ENCODE measurements around the gene SH3PXD2A. TPM values are rescaled to one million over a fixed set of nuclear protein-coding genes. Genes with fewer than 3 reads are reported as not detected.

SH3PXD2A gene
- total RNA-seq, 1 donor from 2014 or later: 28.7 TPM

GRCh38 chr10:103806395-103807187 is 48.8 kb downstream of the SH3PXD2A start:
- ATAC-seq: peak; percentile 82
- intact Hi-C loops (cut with DNase I): no loop called here

GRCh38 chr10:103805781-103806180 is 49.6 kb downstream of the SH3PXD2A start:
- intact Hi-C loops (cut with DNase I): no loop called here
- no peak for ATAC-seq

More at GRCh38 chr10:103806395-103807187, 48.8 kb downstream of the SH3PXD2A start:
- DNase-seq (ENCODE audit: missing footprints): no peak

GRCh38 chr10:103804871-103805270 is 50.5 kb downstream of the SH3PXD2A start:
- ATAC-seq (no peak), DNase-seq (ENCODE audit: missing footprints) (no peak)
- intact Hi-C loops (cut with DNase I): no loop called here

More at GRCh38 chr10:103805781-103806180, 49.6 kb downstream of the SH3PXD2A start:
- DNase-seq (ENCODE audit: missing footprints): no peak

- DNase-seq (ENCODE audit: missing footprints): no peak
- intact Hi-C loops (cut with DNase I): no loop called here
- ATAC-seq: no peak
These were observed 51.4 kb downstream of the SH3PXD2A start for GRCh38 chr10:103803941-103804340.

DNA sequence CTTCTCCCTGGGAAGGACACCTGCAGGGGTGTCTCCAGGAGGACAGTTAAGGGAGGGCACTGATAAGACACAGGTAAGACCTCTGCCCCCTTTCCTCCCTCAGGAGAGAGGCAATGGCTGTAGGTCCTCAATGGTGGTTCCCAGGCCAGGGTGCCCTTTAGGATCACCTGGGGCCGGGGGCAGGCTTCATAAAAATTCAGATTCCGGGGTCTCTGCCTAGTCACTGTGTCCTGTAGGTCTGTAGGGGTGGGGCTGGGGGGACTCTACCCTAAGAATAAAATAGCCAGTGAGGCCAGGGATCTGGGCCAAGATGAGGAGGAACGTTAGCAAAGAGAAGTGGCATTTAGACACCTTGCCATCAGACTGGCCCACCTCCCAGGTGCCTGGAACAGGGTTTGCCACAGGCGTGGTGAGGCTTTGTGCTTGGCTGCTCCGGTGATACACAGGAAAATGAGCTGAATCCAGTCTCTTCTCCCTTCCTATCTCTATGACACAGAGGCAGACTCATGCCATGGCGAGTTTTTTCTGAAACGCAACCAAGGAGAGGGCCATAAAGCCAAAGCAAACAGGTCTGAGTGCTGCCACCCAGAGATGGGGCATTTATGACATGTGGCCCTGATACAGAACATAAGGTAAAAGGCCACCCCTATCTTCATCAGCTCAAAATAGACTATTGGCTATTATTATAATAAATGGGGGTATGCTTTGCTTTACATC is 52.6 kb downstream of the SH3PXD2A start:
- DNase-seq (ENCODE audit: missing footprints): no peak

DNA sequence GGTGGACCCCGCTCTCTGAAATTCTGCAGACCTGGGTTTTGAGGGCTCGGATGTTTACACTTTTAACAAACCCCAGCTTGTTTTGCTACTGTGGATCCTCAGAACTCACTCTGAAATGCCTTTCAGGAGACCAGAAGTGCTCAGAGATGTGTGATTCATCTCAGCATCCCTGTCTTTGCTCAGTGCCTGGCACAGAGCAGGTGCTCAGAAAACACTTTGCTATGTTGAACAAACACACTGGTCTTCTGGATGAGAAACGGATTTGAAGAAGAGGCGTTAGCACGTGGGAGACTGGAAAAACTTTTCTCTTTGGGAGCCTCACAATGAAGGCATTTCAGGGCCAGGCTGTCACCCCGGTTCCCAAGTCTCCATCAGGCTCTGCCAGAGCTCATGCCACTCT is 53.3 kb downstream of the SH3PXD2A start:
- intact Hi-C loops (cut with DNase I): no loop called here
- no peak for DNase-seq (ENCODE audit: missing footprints)
- ATAC-seq: no peak

More for the DNA sequence above, 52.6 kb downstream of the SH3PXD2A start:
- intact Hi-C loops (cut with DNase I): no loop called here
- ATAC-seq: no peak

- ATAC-seq (no peak), DNase-seq (ENCODE audit: missing footprints) (no peak)
- intact Hi-C loops (cut with DNase I): no loop called here
These were observed 54.4 kb downstream of the SH3PXD2A start for GRCh38 chr10:103800789-103801540.

DNA sequence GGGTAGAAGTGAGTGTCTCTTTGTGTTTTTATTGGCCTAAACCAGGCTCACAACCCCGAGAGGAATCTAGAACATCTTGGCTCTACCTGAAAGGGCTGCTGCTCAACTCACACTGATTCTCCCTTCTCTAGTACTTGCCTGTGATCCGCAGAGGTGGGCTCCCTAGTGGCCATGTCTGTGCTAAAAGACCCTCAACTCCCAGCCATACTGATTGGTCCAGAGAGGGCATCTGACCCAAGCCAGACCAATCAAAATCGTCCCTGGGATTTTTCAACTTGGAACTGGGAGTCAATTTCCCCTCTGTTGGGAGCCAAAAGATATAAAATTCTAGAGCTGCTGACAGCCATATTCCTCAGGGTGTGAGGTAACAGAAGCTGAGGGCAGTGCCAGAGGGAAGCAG is 55.3 kb downstream of the SH3PXD2A start:
- no peak for ATAC-seq
- intact Hi-C loops (cut with DNase I): no loop called here

DNA sequence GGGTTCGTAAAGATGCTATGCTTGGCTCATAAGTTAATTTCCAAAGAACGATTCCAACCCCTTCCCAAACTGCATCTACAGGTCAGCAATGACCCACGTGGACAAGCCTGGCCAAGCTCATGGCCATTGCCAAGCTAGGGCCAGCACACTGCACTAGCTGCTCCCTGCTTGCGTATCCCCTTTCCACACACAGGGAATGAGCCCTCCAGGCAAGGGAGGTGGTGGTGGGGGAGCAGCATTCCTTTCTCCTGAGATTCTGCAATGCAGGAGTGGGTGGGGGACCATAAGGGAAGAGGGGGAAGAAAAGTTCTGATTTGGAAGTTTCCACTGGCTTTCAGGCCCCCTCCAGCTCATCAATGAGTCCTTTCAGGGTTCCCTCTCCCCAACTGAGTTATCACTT is 56.0 kb downstream of the SH3PXD2A start:
- intact Hi-C loops (cut with DNase I): no loop called here
- ATAC-seq (no peak), DNase-seq (ENCODE audit: missing footprints) (no peak)

More for the DNA sequence above, 55.3 kb downstream of the SH3PXD2A start:
- DNase-seq (ENCODE audit: missing footprints): no peak

- DNase-seq (ENCODE audit: missing footprints): no peak
- intact Hi-C loops (cut with DNase I): no loop called here
These were observed 56.9 kb downstream of the SH3PXD2A start for GRCh38 chr10:103798511-103798910.

GRCh38 chr10:103797857-103798256 is 57.5 kb downstream of the SH3PXD2A start:
- no peak for ATAC-seq
- no peak for DNase-seq (ENCODE audit: missing footprints)

More at GRCh38 chr10:103798511-103798910, 56.9 kb downstream of the SH3PXD2A start:
- no peak for ATAC-seq

DNA sequence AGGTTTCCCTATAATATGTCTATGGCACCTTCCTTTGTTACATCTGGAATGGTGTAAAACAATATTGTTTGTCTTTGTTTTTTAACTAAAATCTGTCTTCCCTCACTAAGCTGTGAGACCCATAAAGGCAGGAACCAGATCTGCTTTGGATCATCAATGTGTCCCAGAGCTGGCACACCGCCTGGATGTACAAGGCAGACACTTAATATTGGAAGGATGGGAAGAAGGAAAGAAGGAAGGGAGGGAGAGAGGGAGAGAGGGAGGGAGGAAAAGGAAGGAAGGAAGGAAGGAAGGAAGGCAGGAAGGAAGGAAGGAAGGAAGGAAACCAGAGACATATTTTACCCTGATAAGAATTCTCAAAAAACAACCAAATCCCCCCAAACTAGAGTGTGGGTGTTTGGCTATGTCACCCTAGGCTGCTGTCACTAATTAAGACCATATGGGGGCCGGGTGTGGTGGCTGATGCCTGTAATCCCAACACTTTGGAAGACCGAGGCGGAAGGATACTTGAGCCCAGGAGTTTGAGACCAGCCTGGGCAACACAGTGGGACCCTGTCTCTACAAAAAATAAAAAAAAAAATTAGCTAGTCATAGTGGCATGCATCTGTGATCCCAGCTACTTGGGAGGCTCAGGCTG is 59.6 kb downstream of the SH3PXD2A start:
- DNase-seq (ENCODE audit: missing footprints) (no peak), ATAC-seq (no peak)
- intact Hi-C loops (cut with DNase I): no loop called here

More at GRCh38 chr10:103797857-103798256, 57.5 kb downstream of the SH3PXD2A start:
- intact Hi-C loops (cut with DNase I): no loop called here

GRCh38 chr10:103794996-103795395 is 60.4 kb downstream of the SH3PXD2A start:
- DNase-seq (ENCODE audit: missing footprints) (no peak), ATAC-seq (no peak)
- intact Hi-C loops (cut with DNase I): no loop called here

GRCh38 chr10:103793920-103794883 is 61.2 kb downstream of the SH3PXD2A start:
- no peak for ATAC-seq
- no peak for DNase-seq (ENCODE audit: missing footprints)
- intact Hi-C loops (cut with DNase I): no loop called here

- DNase-seq (ENCODE audit: missing footprints) (no peak), ATAC-seq (no peak)
- intact Hi-C loops (cut with DNase I): no loop called here
These were observed 61.9 kb downstream of the SH3PXD2A start for GRCh38 chr10:103793429-103793828.

GRCh38 chr10:103792547-103792946 is 62.8 kb downstream of the SH3PXD2A start:
- no peak for ATAC-seq
- intact Hi-C loops (cut with DNase I): no loop called here
- DNase-seq (ENCODE audit: missing footprints): no peak

GRCh38 chr10:103791858-103792257 is 63.5 kb downstream of the SH3PXD2A start:
- ATAC-seq (no peak), DNase-seq (ENCODE audit: missing footprints) (no peak)
- intact Hi-C loops (cut with DNase I): no loop called here

DNA sequence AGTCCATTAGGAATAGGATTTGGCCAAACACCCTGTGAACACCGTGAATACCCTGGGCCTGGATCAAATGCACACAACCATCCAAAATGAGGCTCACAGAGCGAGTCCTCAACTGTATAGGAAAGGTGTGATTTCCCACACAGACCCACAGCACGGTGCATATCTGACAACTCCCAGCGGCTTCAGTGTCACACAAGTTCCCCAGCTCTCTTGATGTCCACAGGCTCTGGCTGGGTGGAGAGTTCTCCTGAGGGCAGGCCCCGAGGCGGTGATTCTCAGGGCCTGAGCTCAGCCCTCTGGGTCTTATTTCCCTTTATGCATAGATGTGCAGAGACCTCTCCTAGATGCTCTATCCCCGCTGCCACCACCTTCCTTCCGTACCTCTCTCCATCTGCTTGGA is 64.1 kb downstream of the SH3PXD2A start:
- intact Hi-C loops (cut with DNase I): no loop called here
- DNase-seq (ENCODE audit: missing footprints): no peak
- no peak for ATAC-seq

Data from Right ventricle myocardium inferior (tissue), 1 donor.